Neural crest cell (in vitro differentiated cells): ENCODE results near the gene SUGP1. TPM values are rescaled to one million over a fixed set of nuclear protein-coding genes. Genes with fewer than 3 reads are reported as not detected.

Source experiments
- DNase-seq: peaks from one replicate; pipeline ENCODE4 v3.0.0; 2021; ENCODE audit warnings: low read depth, mixed read lengths, low spot score
- H3K27ac Mint-ChIP-seq: one replicate; pipeline ENCODE4 v1.8.0; 2021; ENCODE audit warnings: mild to moderate bottlenecking, mixed read lengths; ENCODE audit not compliant: unreplicated experiment
- H3K27me3 Mint-ChIP-seq: 2 replicates; pipeline ENCODE4 v1.8.0; 2021; ENCODE audit warnings: low read depth, mild to moderate bottlenecking, mixed read lengths
- H3K36me3 Mint-ChIP-seq: 2 replicates; pipeline ENCODE4 v1.8.0; 2021; ENCODE audit warnings: low read depth, mild to moderate bottlenecking, mixed read lengths
- H3K4me1 Mint-ChIP-seq: 2 replicates; pipeline ENCODE4 v1.8.0; 2021; ENCODE audit warnings: mixed read lengths
- H3K4me3 Mint-ChIP-seq: one replicate; pipeline ENCODE4 v1.8.0; 2021; ENCODE audit warnings: mild to moderate bottlenecking, mixed read lengths
- H3K9me3 Mint-ChIP-seq: 2 replicates; pipeline ENCODE4 v1.8.0; 2021; ENCODE audit warnings: mixed read lengths
- total RNA-seq: library from RNA; stranded (reverse); gene quantifications from 2 replicates; pipeline ENCODE4 v1.2.1, GENCODE V29; 2021
- TF ChIP-seq, protein P1 (sequence below): fragments of 200-600 bp; sonication (generic); conservative IDR thresholded peaks from 2 replicates; pipeline ENCODE4 v1.5.0; 2021; ENCODE audit warnings: antibody characterized with exemption, mild to moderate bottlenecking

SUGP1 gene
- total RNA-seq, 1 donor from 2014 or later = 101 TPM

DNA sequence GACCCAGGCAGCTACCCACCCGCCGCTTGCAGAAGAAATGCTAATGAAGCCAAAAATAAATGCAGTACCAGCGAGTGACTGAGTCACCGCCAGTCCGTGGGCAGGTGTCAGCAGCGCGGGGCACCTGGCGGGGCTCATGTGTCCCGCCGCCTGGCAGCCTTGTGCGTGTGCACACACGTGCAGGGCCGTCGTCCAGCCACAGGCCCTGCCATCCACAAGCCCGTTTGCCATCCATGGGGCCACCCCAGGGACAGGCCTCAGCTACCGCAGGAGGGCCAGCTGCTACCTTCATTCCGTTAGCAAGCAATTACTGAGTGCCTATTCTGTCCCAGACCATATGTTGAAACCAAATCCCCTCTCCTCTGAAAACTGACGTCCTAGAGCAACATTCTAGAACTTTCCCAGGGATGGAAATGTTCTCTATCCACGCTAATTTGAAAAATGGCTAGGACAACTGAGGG lies 88.0 kb downstream of the SUGP1 start:
- no peak for DNase-seq
- Mint-ChIP-seq H3K27ac (no peak overlapping the region), H3K27me3 (peaks cover 34% of the 10 kb centered on the region), H3K9me3 (peaks cover 6% of the 10 kb centered on the region), H3K4me3 (no peak overlapping the region), H3K36me3 (peaks cover 5% of the 10 kb centered on the region), H3K4me1 (no peaks in the 10 kb centered on the region)
- TF ChIP-seq, protein P1, sequence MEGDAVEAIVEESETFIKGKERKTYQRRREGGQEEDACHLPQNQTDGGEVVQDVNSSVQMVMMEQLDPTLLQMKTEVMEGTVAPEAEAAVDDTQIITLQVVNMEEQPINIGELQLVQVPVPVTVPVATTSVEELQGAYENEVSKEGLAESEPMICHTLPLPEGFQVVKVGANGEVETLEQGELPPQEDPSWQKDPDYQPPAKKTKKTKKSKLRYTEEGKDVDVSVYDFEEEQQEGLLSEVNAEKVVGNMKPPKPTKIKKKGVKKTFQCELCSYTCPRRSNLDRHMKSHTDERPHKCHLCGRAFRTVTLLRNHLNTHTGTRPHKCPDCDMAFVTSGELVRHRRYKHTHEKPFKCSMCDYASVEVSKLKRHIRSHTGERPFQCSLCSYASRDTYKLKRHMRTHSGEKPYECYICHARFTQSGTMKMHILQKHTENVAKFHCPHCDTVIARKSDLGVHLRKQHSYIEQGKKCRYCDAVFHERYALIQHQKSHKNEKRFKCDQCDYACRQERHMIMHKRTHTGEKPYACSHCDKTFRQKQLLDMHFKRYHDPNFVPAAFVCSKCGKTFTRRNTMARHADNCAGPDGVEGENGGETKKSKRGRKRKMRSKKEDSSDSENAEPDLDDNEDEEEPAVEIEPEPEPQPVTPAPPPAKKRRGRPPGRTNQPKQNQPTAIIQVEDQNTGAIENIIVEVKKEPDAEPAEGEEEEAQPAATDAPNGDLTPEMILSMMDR = no peak

GRCh38 chr19:19230999-19231398 lies 89.3 kb downstream of the SUGP1 start:
- no peak for DNase-seq
- Mint-ChIP-seq H3K27ac (no peak overlapping the region), H3K4me1 (no peaks in the 10 kb centered on the region), H3K36me3 (peaks cover 3% of the 10 kb centered on the region), H3K4me3 (no peak overlapping the region), H3K9me3 (peaks cover 2% of the 10 kb centered on the region), H3K27me3 (peaks cover 40% of the 10 kb centered on the region)
- TF ChIP-seq, protein P1 = no peak

- H3K4me3 Mint-ChIP-seq = no peak overlapping the region
- H3K9me3 Mint-ChIP-seq = no peaks in the 10 kb centered on the region
- H3K36me3 Mint-ChIP-seq = peaks cover 3% of the 10 kb centered on the region
- no peaks in the 10 kb centered on the region for H3K4me1 Mint-ChIP-seq
- H3K27ac Mint-ChIP-seq = no peak overlapping the region
- peaks cover 50% of the 10 kb centered on the region for H3K27me3 Mint-ChIP-seq
- TF ChIP-seq, protein P1 = no peak
- DNase-seq = no peak
Observed at GRCh38 chr19:19229701-19230100, 90.6 kb downstream of the SUGP1 start.

GRCh38 chr19:19227217-19227616 lies 93.1 kb downstream of the SUGP1 start:
- Mint-ChIP-seq H3K36me3 (no peaks in the 10 kb centered on the region), H3K4me3 (no peak overlapping the region), H3K27me3 (peaks cover 63% of the 10 kb centered on the region), H3K9me3 (no peaks in the 10 kb centered on the region), H3K27ac (no peak overlapping the region), H3K4me1 (no peaks in the 10 kb centered on the region)
- TF ChIP-seq, protein P1 = no peak
- DNase-seq = no peak

DNA sequence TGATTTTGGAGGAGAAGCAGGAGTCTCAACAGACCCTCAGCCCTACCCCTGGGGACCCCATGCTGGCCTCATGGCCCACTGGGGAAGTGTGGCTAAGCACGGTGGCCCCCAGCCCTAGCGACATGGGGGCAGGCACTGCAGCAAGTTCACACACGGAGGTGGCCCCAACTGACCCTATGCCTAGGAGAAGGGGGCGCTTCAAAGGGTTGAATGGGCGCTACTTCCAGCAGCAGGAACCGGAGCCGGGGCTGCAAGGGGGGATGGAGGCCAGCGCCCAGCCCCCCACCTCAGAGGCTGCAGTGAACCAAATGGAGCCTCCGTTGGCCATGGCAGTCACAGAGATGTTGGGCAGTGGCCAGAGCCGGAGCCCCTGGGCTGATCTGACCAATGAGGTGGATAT lies 93.6 kb downstream of the SUGP1 start:
- TF ChIP-seq, protein P1 = no peak
- DNase-seq = no peak
- Mint-ChIP-seq H3K9me3 (no peaks in the 10 kb centered on the region), H3K27me3 (peaks cover 59% of the 10 kb centered on the region), H3K4me3 (no peak overlapping the region), H3K27ac (no peak overlapping the region), H3K36me3 (no peaks in the 10 kb centered on the region), H3K4me1 (no peaks in the 10 kb centered on the region)

DNA sequence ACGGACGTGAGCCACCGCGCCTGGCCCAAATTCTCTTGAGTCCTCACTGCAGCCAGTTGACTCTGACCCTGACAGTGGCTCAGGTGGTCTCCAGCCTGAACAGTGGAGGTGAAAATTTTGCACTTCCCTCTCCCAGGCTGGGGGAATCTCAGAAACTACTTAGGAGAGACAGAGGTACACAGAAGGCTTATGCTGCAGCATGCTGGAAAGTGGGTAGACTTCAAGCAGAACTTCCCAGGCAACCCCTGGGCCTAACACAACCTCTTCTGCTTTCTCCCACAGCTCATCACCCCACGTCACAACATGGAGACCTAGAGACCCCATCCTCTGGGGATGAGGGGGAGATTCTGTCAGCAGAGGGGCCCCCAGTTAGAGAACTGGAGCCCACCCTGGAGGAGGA lies 94.1 kb downstream of the SUGP1 start:
- TF ChIP-seq, protein P1 = no peak
- Mint-ChIP-seq H3K27ac (no peak overlapping the region), H3K4me1 (no peaks in the 10 kb centered on the region), H3K36me3 (no peaks in the 10 kb centered on the region), H3K4me3 (no peak overlapping the region), H3K27me3 (peaks cover 58% of the 10 kb centered on the region), H3K9me3 (no peaks in the 10 kb centered on the region)
- DNase-seq = no peak
